Measurements from ENCODE around the gene SNTB2.

SNTB2 gene

DNA sequence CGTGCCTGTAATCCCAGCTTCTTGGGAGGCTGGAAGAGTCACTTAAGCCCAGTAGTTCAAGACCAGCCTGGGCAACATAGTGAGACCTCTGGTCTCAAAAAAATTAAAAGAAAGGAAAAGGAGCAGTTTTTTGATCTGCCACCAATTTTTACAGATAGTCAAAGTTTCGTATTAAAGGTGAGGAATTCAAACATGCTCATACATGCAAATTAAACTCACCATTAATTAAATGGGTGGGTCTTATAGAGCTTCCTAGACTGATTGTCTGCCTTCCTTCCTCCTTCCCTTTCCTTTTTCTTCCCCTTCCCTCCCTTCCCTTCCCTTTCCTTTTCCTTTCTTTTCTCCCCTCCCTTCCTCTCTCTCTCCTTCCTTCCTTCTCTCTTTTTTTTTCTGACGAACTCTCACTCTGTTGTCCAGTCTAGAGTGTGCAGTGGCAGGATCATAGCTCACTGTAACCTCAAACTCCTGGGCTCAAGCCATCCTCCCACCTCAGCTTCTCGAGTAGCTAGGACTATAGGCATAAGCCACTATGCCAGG is 87.8 kb downstream of the SNTB2 start:
- no peak for TF ChIP-seq TCF12 (IDR thresholded peaks at IDR 0.05; ENCODE audit: low read depth)
- no peak for TF ChIP-seq ZBTB7A (IDR thresholded peaks at IDR 0.05; ENCODE audit: low read depth)
- no peak for TF ChIP-seq FOXM1 (IDR thresholded peaks at IDR 0.05; ENCODE audit: borderline replicate concordance, low read depth)
- TF ChIP-seq CREB1 (IDR thresholded peaks at IDR 0.05; ENCODE audit: low read depth), result no peak
- TF ChIP-seq, protein P1, sequence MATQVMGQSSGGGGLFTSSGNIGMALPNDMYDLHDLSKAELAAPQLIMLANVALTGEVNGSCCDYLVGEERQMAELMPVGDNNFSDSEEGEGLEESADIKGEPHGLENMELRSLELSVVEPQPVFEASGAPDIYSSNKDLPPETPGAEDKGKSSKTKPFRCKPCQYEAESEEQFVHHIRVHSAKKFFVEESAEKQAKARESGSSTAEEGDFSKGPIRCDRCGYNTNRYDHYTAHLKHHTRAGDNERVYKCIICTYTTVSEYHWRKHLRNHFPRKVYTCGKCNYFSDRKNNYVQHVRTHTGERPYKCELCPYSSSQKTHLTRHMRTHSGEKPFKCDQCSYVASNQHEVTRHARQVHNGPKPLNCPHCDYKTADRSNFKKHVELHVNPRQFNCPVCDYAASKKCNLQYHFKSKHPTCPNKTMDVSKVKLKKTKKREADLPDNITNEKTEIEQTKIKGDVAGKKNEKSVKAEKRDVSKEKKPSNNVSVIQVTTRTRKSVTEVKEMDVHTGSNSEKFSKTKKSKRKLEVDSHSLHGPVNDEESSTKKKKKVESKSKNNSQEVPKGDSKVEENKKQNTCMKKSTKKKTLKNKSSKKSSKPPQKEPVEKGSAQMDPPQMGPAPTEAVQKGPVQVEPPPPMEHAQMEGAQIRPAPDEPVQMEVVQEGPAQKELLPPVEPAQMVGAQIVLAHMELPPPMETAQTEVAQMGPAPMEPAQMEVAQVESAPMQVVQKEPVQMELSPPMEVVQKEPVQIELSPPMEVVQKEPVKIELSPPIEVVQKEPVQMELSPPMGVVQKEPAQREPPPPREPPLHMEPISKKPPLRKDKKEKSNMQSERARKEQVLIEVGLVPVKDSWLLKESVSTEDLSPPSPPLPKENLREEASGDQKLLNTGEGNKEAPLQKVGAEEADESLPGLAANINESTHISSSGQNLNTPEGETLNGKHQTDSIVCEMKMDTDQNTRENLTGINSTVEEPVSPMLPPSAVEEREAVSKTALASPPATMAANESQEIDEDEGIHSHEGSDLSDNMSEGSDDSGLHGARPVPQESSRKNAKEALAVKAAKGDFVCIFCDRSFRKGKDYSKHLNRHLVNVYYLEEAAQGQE (IDR thresholded peaks at IDR 0.05; ENCODE audit: low read depth), result no peak
- TF ChIP-seq NFIC (IDR thresholded peaks at IDR 0.05), result no peak
- no peak for TF ChIP-seq RAD21 (IDR thresholded peaks at IDR 0.05; ENCODE audit: low read depth)
- TF ChIP-seq EGR1 (IDR thresholded peaks at IDR 0.05), result no peak

DNA sequence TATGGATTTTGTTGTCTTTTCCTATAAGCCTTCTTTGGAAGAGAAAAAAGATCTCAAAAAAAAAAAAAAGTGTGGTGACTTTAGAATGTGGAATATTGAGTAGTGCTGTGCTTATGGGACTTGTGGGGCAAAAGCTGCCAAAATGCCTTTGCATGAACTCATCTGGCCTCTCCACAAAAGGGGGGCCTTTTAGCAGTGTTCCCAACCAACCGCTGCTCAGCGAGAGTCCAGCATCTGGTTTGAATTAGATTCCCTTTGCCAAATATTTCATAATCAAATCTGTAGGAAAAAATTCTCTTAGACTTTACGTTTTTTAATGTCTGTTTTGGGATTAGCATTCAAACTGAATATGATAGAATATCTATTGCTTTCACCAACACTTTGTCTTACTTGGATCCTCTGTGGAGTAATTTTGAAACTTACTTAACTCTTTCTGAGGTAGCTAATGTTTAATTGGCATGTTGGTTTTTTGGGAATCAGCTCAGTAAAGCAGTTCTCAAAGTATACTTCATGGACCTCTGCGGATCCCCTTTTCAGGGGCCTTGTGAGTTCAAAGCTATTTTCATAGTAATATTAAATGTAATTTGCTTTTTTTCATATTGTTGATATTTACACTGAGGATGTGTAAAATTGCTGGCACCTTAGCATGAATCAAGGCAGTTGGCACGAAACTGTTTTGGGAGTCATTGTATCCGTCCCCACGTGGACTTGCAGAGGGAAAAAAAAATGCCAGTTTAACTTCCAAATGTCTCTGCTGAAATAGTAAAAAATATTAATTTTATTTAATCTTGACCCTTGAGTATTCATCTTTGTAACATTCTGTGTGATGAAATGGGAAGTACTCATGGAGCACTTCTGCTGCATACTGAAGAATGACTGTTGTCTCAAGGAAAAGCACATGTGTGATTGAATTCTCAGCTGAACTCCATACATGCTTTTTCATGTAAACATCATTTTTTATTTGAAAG is 89.5 kb downstream of the SNTB2 start:
- TF ChIP-seq, protein P1 (IDR thresholded peaks at IDR 0.05; ENCODE audit: low read depth), result no peak
- TF ChIP-seq, protein P2, sequence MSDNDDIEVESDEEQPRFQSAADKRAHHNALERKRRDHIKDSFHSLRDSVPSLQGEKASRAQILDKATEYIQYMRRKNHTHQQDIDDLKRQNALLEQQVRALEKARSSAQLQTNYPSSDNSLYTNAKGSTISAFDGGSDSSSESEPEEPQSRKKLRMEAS (IDR thresholded peaks at IDR 0.05), result no peak
- TF ChIP-seq, protein P3, sequence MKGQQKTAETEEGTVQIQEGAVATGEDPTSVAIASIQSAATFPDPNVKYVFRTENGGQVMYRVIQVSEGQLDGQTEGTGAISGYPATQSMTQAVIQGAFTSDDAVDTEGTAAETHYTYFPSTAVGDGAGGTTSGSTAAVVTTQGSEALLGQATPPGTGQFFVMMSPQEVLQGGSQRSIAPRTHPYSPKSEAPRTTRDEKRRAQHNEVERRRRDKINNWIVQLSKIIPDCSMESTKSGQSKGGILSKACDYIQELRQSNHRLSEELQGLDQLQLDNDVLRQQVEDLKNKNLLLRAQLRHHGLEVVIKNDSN (IDR thresholded peaks at IDR 0.05), result no peak
- TF ChIP-seq TCF12 (IDR thresholded peaks at IDR 0.05; ENCODE audit: low read depth), result no peak
- TF ChIP-seq TEAD4 (IDR thresholded peaks at IDR 0.05), result no peak
- no peak for TF ChIP-seq TAF1 (IDR thresholded peaks at IDR 0.05; ENCODE audit: low read depth)

DNA sequence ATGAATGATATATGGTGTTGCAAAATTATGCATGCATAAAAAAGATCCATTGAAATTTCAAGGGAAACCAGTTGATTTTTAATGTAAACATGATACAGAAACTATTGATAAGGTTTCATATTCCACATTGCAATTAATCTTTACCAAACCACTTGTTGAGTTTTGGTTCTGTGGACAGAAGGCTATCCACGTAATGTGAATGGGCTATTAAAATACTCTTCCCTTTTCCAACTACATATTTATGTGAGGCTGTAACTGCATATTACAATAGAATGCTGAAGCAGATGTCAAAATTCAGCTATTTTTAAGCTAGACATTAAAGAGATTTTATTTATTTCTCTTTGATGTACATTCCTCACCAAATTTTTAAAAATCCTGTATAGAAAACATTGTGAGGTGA is 90.4 kb downstream of the SNTB2 start:
- TF ChIP-seq, protein P2 (IDR thresholded peaks at IDR 0.05), result no peak
- no peak for TF ChIP-seq CEBPB (IDR thresholded peaks at IDR 0.05)
- no peak for TF ChIP-seq TCF12 (IDR thresholded peaks at IDR 0.05; ENCODE audit: low read depth)
- no peak for TF ChIP-seq ZBTB7A (IDR thresholded peaks at IDR 0.05; ENCODE audit: low read depth)
- TF ChIP-seq, protein P3 (IDR thresholded peaks at IDR 0.05), result no peak
- no peak for TF ChIP-seq TAF1 (IDR thresholded peaks at IDR 0.05; ENCODE audit: low read depth)
- no peak for TF ChIP-seq CREB1 (IDR thresholded peaks at IDR 0.05; ENCODE audit: low read depth)
- TF ChIP-seq EP300 (IDR thresholded peaks at IDR 0.05; ENCODE audit: borderline replicate concordance), result no peak
- no peak for TF ChIP-seq EGR1 (IDR thresholded peaks at IDR 0.05)
- TF ChIP-seq NFIC (IDR thresholded peaks at IDR 0.05), result no peak
- no peak for TF ChIP-seq TEAD4 (IDR thresholded peaks at IDR 0.05)
- TF ChIP-seq, protein P1 (IDR thresholded peaks at IDR 0.05; ENCODE audit: low read depth), result no peak
- TF ChIP-seq FOXM1 (IDR thresholded peaks at IDR 0.05; ENCODE audit: borderline replicate concordance, low read depth), result no peak

DNA sequence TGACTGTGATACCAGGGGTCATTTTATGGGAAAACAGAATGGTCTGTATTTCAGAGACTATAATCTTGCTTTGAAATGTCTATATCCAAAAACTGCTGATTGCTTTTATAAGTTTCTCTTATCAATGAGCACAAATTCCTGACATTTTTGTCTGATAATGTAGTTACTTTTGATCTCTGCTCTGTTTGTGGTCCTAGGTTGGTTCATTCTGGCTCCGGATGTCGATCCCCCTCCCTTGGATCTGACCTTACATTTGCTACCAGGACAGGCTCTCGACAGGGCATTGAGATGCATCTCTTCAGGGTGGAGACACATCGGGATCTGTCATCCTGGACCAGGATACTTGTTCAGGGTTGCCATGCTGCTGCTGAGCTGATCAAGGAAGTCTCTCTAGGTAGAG is 96.9 kb downstream of the SNTB2 start:
- TF ChIP-seq EGR1 (IDR thresholded peaks at IDR 0.05) (no peak), RAD21 (IDR thresholded peaks at IDR 0.05; ENCODE audit: low read depth) (no peak), YY1 (IDR thresholded peaks at IDR 0.05; ENCODE audit: low read depth) (no peak), FOXM1 (IDR thresholded peaks at IDR 0.05; ENCODE audit: borderline replicate concordance, low read depth) (no peak), CREB1 (IDR thresholded peaks at IDR 0.05; ENCODE audit: low read depth) (no peak), ZBTB7A (IDR thresholded peaks at IDR 0.05; ENCODE audit: low read depth) (no peak), NFIC (IDR thresholded peaks at IDR 0.05) (no peak), EP300 (IDR thresholded peaks at IDR 0.05; ENCODE audit: borderline replicate concordance) (no peak), TCF12 (IDR thresholded peaks at IDR 0.05; ENCODE audit: low read depth) (no peak), TAF1 (IDR thresholded peaks at IDR 0.05; ENCODE audit: low read depth) (no peak), CEBPB (IDR thresholded peaks at IDR 0.05) (no peak), TEAD4 (IDR thresholded peaks at IDR 0.05) (no peak)
- TF ChIP-seq, protein P3 (IDR thresholded peaks at IDR 0.05), result no peak
- TF ChIP-seq, protein P2 (IDR thresholded peaks at IDR 0.05), result no peak
- TF ChIP-seq, protein P1 (IDR thresholded peaks at IDR 0.05; ENCODE audit: low read depth), result no peak

Measured in Ishikawa (cell line).